Stimulated activated CD4-positive, alpha-beta T cell treated with anti-CD3 and anti-CD28 coated beads, TNF-alpha, amount 100 ng/mL, for 1 hour (primary cell): Measurements from ENCODE around the gene MICAL2.

Experiments
- DNase-seq, 3 donors: peaks; one replicate each; pipeline ENCODE4 v3.0.0-alpha.2; 2020; ENCODE audit warnings: low read depth in 3 of 3, low spot score in 1 of 3

The MICAL2 gene

DNA sequence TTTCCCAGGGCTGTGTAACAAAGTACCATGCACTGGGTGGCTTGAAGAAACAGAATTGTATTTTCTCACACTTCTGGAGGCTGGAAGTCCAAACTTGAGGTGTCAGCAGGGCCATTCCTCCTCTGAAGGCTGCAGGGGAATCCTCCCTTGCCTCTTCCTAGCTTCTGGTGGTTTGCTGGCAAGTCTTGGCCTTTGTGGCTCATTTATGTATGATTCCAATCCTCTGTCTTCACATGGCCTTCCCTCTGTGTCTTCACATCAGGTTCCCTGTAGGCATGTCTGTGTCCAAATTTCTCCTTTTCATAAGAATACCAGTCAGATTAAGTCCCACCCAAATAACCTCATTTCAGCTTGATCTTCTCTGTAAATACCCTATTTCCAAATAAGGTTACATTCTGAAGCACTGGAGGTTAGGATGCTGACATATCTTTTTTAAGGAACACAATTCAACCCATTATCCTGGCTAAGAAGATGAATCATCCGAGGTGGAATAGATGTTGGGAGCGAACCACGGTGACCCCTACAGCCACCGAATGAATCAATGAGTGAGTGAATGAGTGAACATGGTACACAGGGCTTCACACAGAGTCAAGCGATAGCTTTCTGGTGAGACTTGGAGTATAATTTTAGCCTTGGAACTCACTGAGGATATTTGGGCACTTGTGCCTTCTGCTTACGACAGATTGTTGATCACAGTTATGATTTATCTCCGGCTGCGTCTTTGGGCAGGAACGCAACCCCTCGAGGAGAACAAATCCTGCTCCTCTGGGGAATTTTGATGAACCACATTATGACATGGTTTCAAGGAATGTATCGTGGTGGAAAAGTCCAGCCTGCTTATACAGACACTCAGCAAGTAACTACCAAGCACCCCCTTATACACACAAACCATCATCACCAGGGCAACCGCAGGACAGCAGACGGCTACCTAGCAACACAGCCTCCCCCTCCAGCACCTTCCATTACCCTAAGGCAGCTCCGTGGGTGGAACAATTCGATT lies 34.3 kb upstream of the MICAL2 start:
- DNase-seq: no peak

DNA sequence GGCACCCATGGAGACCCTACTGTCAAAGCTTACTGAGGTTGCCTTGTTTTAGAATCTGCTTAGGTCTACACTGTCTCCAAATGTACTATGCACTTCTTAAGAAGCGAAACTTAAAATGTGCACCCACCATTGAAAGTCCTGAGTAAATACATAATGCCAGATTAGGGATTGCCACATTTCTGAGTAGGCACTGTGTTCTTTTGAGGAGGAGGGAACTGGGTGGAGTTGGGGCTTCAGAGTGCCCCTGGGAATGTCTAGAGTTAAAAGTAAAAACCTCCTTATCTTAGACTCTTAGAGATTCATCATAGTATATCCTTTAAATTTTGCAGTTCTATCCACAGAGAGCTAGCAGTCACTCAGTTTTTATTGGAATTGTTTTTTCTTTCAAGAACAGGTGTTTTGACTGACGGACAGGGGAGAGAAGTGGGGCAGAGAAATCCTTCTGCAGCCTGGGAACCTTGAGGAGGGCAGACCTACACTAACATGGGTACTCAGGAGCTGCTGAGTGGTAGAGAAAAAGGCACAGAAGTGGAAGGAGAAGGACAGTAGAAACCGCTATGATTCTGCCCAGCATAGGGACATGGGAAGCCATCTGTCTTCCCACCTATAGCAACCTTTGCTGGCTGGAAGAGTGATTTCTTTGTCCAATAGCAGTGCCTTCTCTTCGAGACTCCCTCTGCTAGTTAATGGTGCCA lies 33.4 kb upstream of the MICAL2 start:
- no peak for DNase-seq

DNA sequence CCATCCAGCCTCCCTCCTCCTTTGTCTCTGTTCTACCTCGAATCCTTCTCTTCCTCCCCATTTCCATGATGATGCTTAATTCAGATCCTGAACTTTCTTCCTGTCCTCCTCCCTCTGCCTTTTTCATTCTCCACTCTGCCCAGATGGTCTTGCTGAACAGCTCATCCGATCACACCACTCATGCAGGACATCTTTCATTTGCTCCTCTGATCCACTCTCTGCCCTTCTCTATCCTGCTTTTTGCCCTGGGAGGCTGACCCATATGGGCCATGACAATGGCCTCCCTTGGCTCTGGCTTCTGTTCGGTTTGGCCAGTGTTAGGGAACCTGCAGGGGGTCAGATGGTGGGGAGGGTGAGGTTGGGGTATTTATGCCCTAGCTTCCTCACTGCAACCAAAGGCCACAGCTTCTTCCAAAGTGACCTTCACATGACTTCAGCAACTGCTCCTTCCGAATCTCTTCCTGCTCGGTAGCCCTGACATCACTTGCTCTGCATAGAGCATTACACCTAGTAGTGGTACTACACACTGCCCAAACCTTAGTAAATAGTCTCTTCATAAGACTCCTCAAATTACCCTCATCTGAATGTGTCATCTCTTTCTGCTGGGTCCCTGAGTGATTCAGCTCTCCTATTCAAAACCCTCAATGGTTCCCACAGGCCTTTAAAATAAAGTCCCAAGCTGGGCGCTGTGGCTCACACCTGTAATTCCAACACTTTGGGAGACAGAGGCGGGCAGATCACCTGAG lies 32.7 kb upstream of the MICAL2 start:
- no peak for DNase-seq

DNA sequence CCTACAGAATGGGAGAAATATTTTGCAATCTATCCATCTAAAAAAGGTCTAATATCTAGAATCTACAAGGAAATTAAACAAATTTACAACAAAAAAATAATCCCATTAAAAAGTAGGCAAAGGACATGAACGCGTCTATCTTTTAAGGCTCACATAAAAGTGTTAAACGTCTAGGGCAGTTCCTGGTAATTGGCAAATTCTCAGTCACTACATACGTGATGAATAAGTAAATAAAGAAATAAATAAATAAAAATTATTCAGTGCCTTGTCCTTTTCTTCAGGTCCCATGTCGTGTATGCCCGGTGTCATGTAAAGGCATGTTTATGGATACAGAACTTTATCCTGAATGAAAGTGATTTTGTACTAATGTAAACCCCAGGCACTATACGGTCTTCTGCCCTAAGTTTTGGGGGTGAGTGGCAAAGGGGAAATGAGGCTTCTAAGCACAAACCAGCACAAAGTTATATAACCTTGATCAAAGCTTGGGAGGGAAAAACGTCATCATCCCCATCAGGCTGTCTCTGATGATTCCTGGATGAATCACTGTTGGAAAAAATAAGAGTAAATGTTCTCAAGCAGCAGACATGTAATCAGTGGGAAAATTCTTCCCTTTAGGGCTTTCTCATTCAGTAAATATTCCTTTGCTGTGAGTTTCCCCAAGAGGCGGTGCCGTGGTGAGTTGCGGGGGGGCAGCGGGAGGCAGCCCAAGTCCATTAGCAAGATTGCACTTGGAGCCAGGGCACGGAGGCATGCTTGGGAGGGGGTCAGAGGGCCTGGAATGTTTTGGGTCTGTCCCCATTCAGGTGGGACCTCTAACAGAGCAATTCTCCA lies 30.4 kb upstream of the MICAL2 start:
- DNase-seq: no peak

DNA sequence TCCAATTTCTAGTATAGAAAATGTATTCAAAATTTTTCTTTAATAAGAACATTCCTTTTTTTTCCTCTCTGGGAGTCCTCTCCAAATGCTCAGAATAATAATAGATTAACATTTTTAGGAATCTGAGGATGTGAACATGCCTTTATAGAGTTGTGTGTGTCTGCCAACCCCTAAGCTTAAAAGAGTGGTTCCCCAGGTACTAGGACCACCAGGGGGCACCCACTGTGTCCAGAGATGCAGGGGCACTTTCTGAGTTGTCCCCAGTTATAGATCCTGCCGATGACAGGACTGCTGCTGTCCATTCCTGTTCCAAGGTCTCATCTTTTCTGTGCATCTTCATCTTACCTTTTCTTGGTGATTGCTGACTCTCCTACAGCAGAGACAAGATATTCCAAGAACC lies 27.0 kb upstream of the MICAL2 start:
- DNase-seq: no peak

DNA sequence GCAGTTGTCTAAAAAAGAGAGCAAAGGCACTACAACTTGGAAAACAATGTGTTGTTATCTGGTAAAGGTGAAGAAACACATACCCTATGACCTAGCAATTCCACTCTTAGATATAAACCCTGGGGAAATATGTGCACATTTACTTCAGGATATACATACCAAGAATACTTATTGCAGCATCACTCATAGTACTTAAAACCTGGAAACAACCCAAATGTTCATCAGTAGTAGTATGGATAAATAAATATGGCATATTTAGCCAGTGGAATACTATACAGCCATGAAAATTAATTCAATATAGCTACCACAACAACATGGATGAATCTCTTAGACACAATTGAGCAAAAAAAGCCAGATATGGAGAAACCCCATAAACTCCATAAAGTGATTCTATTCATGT lies 26.1 kb upstream of the MICAL2 start:
- no peak for DNase-seq

DNA sequence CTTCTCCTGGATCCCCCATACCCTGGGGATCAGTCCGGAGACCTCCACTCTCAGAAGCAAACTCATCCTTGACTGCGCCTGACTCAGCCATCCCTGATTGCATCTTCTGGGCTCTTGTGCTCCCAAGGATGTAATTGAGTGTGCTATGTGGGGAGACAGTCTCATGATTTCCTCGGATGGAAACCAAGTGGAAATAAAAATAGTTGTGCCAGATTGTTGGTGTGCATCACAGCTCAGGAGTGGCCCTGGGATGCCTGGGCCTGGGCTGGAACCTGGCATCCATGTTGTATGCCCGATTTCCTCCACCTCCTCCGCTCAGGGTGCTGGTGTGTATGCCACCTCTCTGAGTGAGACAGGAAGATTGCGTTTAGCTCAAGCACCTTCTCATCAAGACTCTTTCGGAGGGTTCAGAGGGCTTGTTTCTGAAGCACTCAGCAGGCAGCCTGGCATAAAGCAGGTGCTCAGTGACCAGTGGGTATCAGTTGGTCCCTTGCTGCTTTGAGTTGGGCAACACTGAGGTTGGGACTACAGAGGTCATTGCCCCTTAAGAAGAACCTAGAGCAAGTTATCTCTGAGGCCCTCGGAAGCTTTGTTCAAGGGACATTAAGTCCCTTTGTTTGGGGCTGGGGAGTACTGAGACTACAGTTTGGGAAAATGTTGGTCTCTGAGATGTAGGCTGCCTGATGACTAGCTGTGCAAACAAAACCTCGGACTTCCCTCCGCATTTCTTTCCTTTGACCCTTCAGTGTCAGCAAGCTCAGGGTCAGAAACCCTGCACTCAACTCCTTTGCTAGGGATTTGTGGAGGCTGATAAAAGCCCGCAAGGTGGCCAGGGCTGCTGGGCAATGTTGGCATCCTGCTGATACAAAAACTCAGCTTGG lies 24.8 kb upstream of the MICAL2 start:
- DNase-seq: no peak

DNA sequence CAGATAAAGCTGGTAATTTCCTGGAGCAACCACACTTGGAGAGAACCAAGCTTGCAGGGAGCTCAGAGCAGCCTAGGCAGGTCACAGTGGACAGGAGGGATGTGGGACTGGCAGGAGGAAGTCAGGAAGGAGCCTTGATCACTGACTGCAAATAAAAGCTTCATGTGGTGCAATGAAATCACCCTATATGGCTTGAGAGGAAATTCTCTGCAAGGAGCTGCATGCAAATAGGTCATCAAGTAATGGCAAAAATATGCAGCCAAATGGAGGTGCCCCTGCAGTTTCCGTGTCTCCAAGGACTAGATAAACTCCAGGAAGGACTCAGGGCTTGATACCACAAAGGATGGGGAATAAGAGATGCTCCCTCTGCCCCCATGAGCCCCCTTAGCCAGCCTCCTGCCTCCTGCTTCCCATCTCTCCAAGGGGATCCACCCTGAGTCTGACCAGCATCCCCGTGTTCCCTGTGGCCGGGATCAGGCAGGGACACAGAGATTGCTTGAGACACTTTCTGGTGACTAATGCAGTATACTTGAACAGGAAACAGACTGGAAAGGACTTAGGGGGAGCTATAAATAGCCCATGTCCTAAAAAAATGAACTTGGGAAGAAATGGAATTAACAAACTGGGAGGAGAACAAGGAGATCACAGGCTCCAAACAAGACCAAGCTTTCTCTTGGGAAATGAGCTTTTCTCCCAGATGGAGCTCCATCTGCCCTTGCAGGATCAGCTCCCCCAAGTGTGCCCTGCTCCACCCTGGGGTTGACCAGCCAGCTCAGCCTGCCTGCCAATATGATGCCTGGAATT lies 23.9 kb upstream of the MICAL2 start:
- DNase-seq: no peak

DNA sequence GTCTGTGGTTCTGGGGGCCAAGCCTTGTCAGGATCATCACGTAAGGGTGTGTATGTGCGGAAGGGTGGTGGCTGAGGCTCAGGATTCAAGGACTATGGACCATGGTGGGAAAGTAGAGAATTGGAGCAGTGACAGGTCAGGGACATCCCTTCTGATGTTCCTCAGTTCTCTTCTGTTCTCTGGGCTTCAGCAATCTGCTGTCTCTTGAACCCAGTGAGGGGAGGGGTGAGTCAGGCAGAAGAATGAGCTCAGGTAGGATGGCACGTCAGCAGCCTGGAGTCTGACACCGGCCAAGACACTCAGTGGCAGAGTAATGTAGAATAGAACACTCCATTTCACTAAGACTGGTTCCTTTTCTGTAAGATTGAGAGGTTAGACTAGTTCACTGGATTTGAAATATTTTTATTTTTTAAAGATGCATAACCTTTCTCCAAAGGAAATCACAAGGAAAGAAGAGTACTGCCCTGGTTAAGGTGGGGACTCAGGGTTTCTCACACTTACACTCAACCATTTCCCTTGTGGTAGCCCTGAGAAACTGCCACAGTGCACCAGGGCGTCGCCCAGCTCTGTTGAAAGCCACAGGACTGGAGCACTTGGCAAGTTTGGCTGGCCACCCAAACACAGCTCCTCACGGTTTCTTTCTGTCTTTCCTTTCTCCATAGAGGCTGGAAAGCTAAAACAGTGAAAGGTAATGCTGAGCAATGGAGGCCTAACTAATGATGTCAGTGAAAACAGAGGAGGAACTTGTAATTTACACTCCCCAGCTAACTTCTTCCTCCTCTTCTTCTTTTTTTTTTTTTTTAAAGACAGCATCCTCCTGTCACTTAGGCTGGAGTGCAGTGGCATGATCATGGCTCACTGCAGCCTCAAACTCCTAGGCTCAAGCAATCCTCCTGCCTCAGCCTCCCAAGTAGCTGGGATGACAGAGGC lies 23.1 kb upstream of the MICAL2 start:
- no peak for DNase-seq

DNA sequence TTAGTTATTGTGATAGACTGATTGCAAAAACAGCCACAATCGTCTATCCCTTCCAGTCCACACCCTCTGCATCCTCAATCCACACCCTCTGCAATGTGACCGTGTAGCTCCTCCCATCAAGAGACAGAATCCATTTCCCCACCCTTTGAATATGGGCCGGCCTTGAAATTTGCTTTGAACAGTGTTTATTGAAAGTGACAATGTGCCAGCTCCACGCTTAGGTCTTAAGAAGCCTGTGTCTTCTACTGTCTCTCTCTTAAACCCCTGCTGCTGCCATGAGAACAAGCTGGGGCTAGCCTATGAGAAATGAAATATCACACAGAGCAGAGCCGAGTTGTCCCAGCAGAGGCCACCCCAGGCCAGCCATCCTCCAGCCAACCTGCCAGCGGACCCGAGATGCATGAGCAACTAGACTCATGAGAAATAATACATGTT lies 22.3 kb upstream of the MICAL2 start:
- no peak for DNase-seq

DNA sequence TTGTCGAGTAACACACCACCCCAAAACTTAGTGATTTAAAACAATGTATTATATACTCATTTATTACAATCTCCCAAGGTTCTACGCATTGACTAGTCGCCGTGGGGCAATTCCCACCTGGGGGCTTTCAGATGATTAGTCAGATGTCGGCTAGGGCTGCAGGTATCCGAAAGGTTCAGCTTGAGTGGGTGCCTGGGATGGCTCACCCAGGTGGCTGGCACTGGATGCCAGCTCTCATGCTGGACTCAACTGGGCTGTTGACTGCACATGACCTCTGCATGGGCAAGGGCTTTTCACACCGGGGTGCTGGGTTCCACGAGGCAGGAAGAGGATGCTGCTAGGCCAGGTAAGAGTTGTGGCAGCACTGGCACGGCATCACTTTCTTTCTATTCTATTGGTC lies 21.9 kb upstream of the MICAL2 start:
- DNase-seq: no peak

DNA sequence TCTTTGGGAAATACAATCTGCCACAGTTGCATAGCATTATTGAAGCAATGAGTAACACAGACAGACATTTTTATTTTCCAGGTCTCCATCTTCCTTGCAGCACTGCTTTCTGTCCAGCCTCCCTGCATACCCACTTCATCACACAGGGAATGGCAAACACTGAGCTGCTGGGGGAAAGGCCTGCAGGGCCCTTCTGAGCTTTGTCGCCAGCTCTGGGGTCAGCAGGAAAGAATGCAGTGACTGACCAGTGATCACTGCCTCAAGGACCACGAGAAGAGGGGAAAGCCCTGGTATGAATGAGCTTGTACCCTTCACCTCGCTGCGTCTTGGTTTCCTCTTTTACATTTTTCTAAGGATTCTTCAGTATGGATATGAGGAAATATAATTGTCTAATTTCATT lies 21.3 kb upstream of the MICAL2 start:
- no peak for DNase-seq

DNA sequence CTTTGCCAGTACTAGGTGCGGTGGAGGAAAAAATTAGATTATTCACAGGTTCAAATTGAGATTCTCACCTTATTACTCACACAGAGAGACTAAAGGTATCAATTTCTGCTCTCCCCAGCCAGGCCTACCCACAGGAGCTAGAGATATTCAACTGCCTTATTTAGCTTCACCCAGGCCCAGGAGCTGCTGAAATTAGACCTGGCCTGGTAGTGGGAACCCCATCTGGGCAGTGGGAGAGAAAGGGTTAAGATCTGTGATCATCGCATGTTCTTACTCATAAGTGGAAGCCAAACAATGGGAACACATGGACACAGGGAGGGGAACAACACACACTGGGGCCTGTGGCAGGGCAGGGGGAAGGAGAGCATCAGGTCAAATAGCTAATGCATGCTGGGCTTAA lies 20.9 kb upstream of the MICAL2 start:
- DNase-seq: no peak

DNA sequence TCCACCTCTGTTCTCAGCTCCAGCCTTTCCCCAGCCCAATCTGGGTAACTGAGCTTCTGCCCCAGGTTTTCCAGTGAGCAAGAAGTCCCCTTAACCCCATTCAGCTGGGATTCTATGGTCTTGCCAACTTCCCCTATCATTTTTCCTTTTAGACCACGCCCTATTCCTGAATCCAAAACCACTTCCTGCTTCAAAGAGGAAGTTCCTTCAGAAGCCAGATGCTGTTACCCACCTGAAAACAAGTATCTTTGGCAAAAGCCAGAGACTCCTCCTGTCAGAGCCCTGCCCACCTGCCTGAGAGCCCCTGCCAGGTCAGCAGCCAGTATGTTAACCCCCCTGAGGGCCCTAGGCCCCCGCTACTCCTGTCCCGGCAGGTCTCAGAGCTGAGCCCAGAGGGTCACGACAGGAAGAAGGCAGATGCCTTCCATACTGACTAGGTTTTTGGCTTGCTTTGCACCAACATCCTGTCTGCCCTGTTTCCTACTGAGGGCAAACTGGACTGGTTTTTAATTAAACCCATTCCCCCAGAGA lies 20.3 kb upstream of the MICAL2 start:
- no peak for DNase-seq

DNA sequence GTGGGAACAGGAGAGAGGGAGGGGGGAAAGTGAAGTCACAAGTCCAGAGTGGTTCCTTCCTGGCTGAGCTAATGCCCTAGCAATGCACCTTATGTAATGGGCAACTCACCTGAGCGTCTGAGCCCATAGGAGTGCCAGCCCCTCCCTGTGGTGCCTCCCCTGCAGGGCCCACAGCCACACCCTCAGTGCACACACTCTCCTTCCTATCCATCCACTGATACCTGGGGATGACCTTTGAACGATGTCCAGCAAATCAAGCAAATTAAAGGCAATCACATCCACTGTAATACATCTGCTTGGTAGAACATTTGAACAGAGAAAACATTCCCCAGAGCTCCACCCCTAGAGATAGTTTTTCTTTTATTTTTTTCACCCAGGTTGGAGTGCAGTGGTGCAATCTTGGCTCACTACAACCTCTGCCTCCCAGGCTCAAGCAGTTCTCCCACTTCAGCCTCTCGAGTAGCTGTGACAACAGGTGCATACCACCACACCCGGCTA lies 19.6 kb upstream of the MICAL2 start:
- DNase-seq: no peak

DNA sequence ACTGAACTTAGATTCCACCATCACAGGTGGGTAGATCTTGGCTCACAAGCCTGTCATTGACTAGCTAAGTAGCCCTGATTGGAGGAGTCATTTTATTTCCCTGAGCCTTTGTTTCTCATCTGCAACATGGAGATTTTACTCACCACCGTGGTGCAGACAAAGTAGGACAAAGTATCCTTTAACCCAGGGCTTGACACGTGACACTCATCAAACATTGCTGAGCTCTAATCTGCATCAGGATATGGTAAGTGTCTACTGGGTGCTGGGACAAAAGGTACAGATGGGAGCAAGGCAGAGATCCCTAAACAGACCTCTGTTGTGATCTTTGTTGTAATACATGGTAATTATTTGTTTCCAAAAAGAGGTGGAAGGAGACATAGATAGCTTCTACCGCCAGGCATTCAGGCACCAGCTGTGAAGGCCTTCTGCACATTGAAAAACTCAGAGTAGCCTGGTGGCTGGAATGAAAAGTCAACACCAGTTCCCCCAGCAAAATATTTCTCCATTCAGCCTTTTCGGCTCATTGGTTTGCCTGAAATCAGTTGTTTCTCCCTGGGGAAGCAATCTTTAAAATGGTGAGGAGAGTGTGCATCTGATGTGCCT lies 18.3 kb upstream of the MICAL2 start:
- DNase-seq: no peak

DNA sequence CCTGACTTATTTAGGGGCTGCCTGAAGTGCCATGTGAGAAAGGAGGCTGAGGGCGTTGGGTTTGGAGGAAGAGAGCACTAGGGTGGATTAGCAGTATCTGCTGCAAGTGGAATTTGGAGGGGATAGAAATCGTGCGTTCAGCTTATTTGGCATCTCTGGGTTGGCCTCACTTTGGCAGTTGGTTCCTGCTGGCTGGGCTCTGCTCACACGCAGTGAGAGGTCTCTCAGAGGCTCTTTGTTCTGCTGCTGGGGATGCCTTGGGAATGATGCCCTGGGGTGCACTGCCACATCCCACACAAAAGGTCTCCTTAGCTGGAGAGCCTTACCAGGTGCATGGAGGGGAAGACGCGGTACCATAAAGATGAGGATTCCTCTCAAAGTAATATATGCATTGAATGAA lies 17.7 kb upstream of the MICAL2 start:
- DNase-seq: no peak
